ENCODE results near the gene VPS18.

- no peak for TF ChIP-seq POLR2AphosphoS5 (IDR thresholded peaks at IDR 0.05; ENCODE audit: borderline replicate concordance, low read depth, low read length)
- no peak for TF ChIP-seq EZH2 (IDR thresholded peaks at IDR 0.05)
These were observed 39.3 kb downstream of the VPS18 start for GRCh38 chr15:40933517-40933902.

Measured in SK-N-MC (cell line).